HCT116 (cell line): ENCODE results near the gene PIK3IP1. TPM values are rescaled to one million over a fixed set of nuclear protein-coding genes. Genes with fewer than 3 reads are reported as not detected.

ENCODE experiments used
- ATAC-seq: fragments of 200-7000 bp; cut with Tn5 transposase; 2 replicates; pipeline ENCODE4 v1.9.1; 2020; ENCODE audit warnings: mild to moderate bottlenecking, moderate library complexity
- BruUV-seq: library from RNA; stranded (reverse); fragments of 400-500 nt; replicated peaks from 2 replicates; lab custom pipeline; 2021; lab: Mats Ljungman, UMichigan
- CTCF ChIA-PET: fragments of 300-600 bp; sonication (Branson Sonifier 250); formaldehyde crosslinking; loops from one replicate; lab custom pipeline; 2021; ENCODE audit warnings: antibody characterized with exemption; lab: Charles Lee
- POLR2A ChIA-PET: fragments of 300-600, 350-600 bp; sonication (Branson Sonifier 250); formaldehyde crosslinking; loops from one replicate; lab custom pipeline; 2021; ENCODE audit warnings: antibody characterized with exemption; lab: Charles Lee
- RAD21 ChIA-PET, 2 experiments: fragments of 300-600 bp; sonication (Branson Sonifier 250); formaldehyde crosslinking; loops; one replicate each; lab custom pipeline; 2023; ENCODE audit warnings: low total read pairs in 2 of 2; ENCODE audit not compliant: uncharacterized antibody in 2 of 2, unreplicated experiment in 2 of 2, low non-redundant PET in 1 of 2; lab: Charles Lee
- DNase-seq: peaks from one replicate; pipeline ENCODE4 v3.0.0-alpha.2; 2010; ENCODE audit warnings: low read depth, low spot score
- H2AFZ ChIP-seq: fragments of 200-600 bp; shearing (Covaris generic), sonication (generic); 2 replicates; pipeline ENCODE4 v1.6.1; 2017; ENCODE audit warnings: low read depth, mixed run types, mixed read lengths, antibody characterized with exemption, low read length; ENCODE audit not compliant: poor library complexity, severe bottlenecking
- H3K27ac ChIP-seq: 2 replicates; pipeline ENCODE4 v1.5.1; 2012; ENCODE audit warnings: low read depth, low read length
- H3K27me3 ChIP-seq: fragments of 200-600 bp; sonication (generic); 2 replicates; pipeline ENCODE4 v1.6.1; 2016; ENCODE audit warnings: mixed run types, low read length, mixed read lengths; ENCODE audit not compliant: insufficient read depth
- H3K36me3 ChIP-seq, 2 experiments: fragments of 200-500 bp in 1 of 2; fragments of 200-600 bp in 1 of 2; sonication (Bioruptor generic) in 1 of 2; sonication (generic) in 1 of 2; 2 replicates each; pipeline versions ENCODE4 v1.5.1 to v1.6.1; 2014 to 2016; ENCODE audit warnings: low read length in 2 of 2, inconsistent platforms in 1 of 2, mixed read lengths in 1 of 2, mixed run types in 1 of 2; ENCODE audit not compliant: insufficient read depth in 2 of 2, control insufficient read depth in 1 of 2
- H3K4me1 ChIP-seq, 2 experiments: fragments of 200-600 bp in 1 of 2; sonication (generic) in 1 of 2; 2 replicates each; pipeline versions ENCODE4 v1.5.1 to v1.6.1; 2012 to 2017; ENCODE audit warnings: low read length in 2 of 2, inconsistent platforms in 1 of 2, mild to moderate bottlenecking in 1 of 2, mixed read lengths in 1 of 2, mixed run types in 1 of 2, moderate library complexity in 1 of 2; ENCODE audit not compliant: insufficient read depth in 2 of 2, control insufficient read depth in 1 of 2
- H3K4me2 ChIP-seq: fragments of 200-600 bp; sonication (generic); 2 replicates; pipeline ENCODE4 v1.6.1; 2017; ENCODE audit warnings: mixed run types, low read length, mixed read lengths
- H3K4me3 ChIP-seq, 2 experiments: fragments of 200-600 bp in 1 of 2; sonication (generic) in 1 of 2; replicated peaks in 1 of 2; 2 replicates each; pipeline ENCODE4 v1.5.1; 2011 to 2016; ENCODE audit warnings: low read length in 2 of 2, control low read depth in 1 of 2, low read depth in 1 of 2, mild to moderate bottlenecking in 1 of 2, mixed read lengths in 1 of 2, mixed run types in 1 of 2
- H3K79me2 ChIP-seq: fragments of 200-600 bp; sonication (generic); 2 replicates; pipeline ENCODE4 v1.6.1; 2017; ENCODE audit warnings: mild to moderate bottlenecking, mixed run types, low read length, moderate library complexity, mixed read lengths; ENCODE audit not compliant: insufficient read depth
- H3K9ac ChIP-seq: fragments of 200-600 bp; sonication (generic); 2 replicates; pipeline ENCODE4 v1.6.1; 2016; ENCODE audit warnings: low read length, mixed read lengths
- H3K9me2 ChIP-seq: fragments of 200-600 bp; sonication (generic), shearing (Covaris generic); 2 replicates; pipeline ENCODE4 v1.6.1; 2017; ENCODE audit warnings: mixed run types, mild to moderate bottlenecking, moderate library complexity; ENCODE audit not compliant: insufficient read depth
- H3K9me3 ChIP-seq, 2 experiments: fragments of 200-500 bp in 1 of 2; fragments of 200-600 bp in 1 of 2; sonication (Bioruptor generic) in 1 of 2; sonication (generic) in 1 of 2; 2 replicates each; pipeline ENCODE4 v1.6.1; 2014 to 2017; ENCODE audit warnings: low read length in 2 of 2, mixed read lengths in 2 of 2, inconsistent platforms in 1 of 2, low read depth in 1 of 2, mild to moderate bottlenecking in 1 of 2, mixed run types in 1 of 2, moderate library complexity in 1 of 2; ENCODE audit not compliant: control insufficient read depth in 1 of 2, insufficient read depth in 1 of 2
- H4K20me1 ChIP-seq: fragments of 200-600 bp; sonication (generic), shearing (Covaris generic); 2 replicates; pipeline ENCODE4 v1.6.1; 2017; ENCODE audit warnings: mixed run types, mild to moderate bottlenecking, moderate library complexity; ENCODE audit not compliant: insufficient read depth
- CBX3 ChIP-seq: IDR thresholded peaks from 2 replicates; pipeline ENCODE4 v1.6.1; 2012; ENCODE audit warnings: low read depth
- CEBPB ChIP-seq: IDR thresholded peaks from 2 replicates; pipeline ENCODE4 v1.6.1; 2012; ENCODE audit warnings: low read depth
- ELF1 ChIP-seq: IDR thresholded peaks from 2 replicates; pipeline ENCODE4 v1.6.1; 2012; ENCODE audit warnings: low read depth, borderline replicate concordance
- EZH2 ChIP-seq: fragments of 200-600 bp; sonication (generic); IDR thresholded peaks from 2 replicates; pipeline ENCODE4 v1.6.1; 2017; ENCODE audit warnings: antibody characterized with exemption, mixed run types
- FOSL1 ChIP-seq: IDR thresholded peaks from 2 replicates; pipeline ENCODE4 v1.6.1; 2012; ENCODE audit warnings: low read depth
- JUND ChIP-seq: IDR thresholded peaks from 2 replicates; pipeline ENCODE4 v1.6.1; 2012
- MAX ChIP-seq: IDR thresholded peaks from 2 replicates; pipeline ENCODE4 v1.6.1; 2012
- RAD21 ChIP-seq: IDR thresholded peaks from 2 replicates; pipeline ENCODE4 v1.6.1; 2012; ENCODE audit warnings: low read depth, mild to moderate bottlenecking
- SIN3A ChIP-seq: IDR thresholded peaks from 2 replicates; pipeline ENCODE4 v1.6.1; 2012; ENCODE audit warnings: low read depth
- SP1 ChIP-seq: IDR thresholded peaks from 2 replicates; pipeline ENCODE4 v1.6.1; 2012; ENCODE audit warnings: low read depth
- SRF ChIP-seq: IDR thresholded peaks from 2 replicates; pipeline ENCODE4 v1.6.1; 2012; ENCODE audit warnings: low read depth
- TCF7L2 ChIP-seq: IDR thresholded peaks from 2 replicates; pipeline ENCODE4 v1.7.0; 2011; ENCODE audit warnings: borderline replicate concordance, inconsistent platforms; ENCODE audit not compliant: insufficient read depth, insufficient read length; ENCODE audit errors: extremely low read depth
- ZBTB33 ChIP-seq: IDR thresholded peaks from 2 replicates; pipeline ENCODE4 v1.6.1; 2011; ENCODE audit warnings: mild to moderate bottlenecking, low read length, moderate library complexity; ENCODE audit not compliant: insufficient replicate concordance; ENCODE audit errors: extremely low read depth
- ZFX ChIP-seq: fragments of 450-650 bp; IDR thresholded peaks from 2 replicates; pipeline ENCODE4 v1.6.1; 2017
- intact Hi-C: fragments of 100-400 bp; cut with micrococcal nuclease; formaldehyde crosslinking; loops from 2 replicates; pipeline ENCODE4 v1.10.0; 2022
- total RNA-seq: library from RNA; stranded (reverse); gene quantifications from one replicate; pipeline ENCODE4 v1.2.1, GENCODE V29; 2021; ENCODE audit not compliant: unreplicated experiment

PIK3IP1 gene
- total RNA-seq, 1 experiment from 2014 or later, result 1.6 TPM

- Histone ChIP-seq H3K79me2 (no peaks in the 10 kb centered on the region), H3K27ac (no peak overlapping the region), H3K36me3 (no peaks in the 10 kb centered on the region), H3K9me2 (no peaks in the 10 kb centered on the region), H3K9ac (no peak overlapping the region), H3K27me3 (peaks cover 7% of the 10 kb centered on the region; the same call in 1 of the 2 replicates), H3K9me3 (no peaks in the 10 kb centered on the region), H3K4me3 (no peak overlapping the region), H3K4me2 (peak overlapping the region; percentile 27), H4K20me1 (no peaks in the 10 kb centered on the region), H2AFZ (peak overlapping the region; percentile 1), H3K4me1 (peaks cover 20 to 35% of the 10 kb centered on the region in 2 experiments)
- ChIA-PET RAD21 (no interaction called here), POLR2A (no interaction called here), CTCF (interaction anchor here (1.2 to 2.5 kb wide), 2 partner anchors 17 to 24 kb away, joined by 7 to 10 read pairs; no protein-coding TSS in a partner anchor)
- no TSS peak for BruUV-seq
- no peak for ATAC-seq
- intact Hi-C loops, result no loop called here
- DNase-seq, result no peak
- TF ChIP-seq ZFX (no peak), FOSL1 (0 out of 2 replicates have a peak, but pooled peaks have one; percentile 14), RAD21 (no peak), JUND (0 out of 2 replicates have a peak, but pooled peaks have one; percentile 9)
These were observed 3.8 kb upstream of the PIK3IP1 start for GRCh38 chr22:31295831-31296657.

- H4K20me1 ChIP-seq, result no peaks in the 10 kb centered on the region
- peak overlapping the region; percentile 1 for H2AFZ ChIP-seq
- BruUV-seq, result no TSS peak
- H3K9me3 ChIP-seq, result no peaks in the 10 kb centered on the region
- DNase-seq, result no peak
- ChIA-PET POLR2A (no interaction called here), CTCF (no interaction called here), RAD21 (no interaction called here)
- H3K36me3 ChIP-seq, result no peaks in the 10 kb centered on the region
- ATAC-seq, result no peak
- TF ChIP-seq MAX (no peak), ELF1 (no peak), EZH2 (no peak), JUND (no peak), SIN3A (no peak), SP1 (no peak), ZBTB33 (no peak), TCF7L2 (no peak), CEBPB (no peak), SRF (no peak), ZFX (no peak), RAD21 (no peak), CBX3 (no peak)
- no peak overlapping the region for H3K9ac ChIP-seq
- peak overlapping the region; percentile 27 for H3K4me2 ChIP-seq
- H3K4me1 ChIP-seq, result peaks cover 24 to 42% of the 10 kb centered on the region in 2 experiments
- H3K79me2 ChIP-seq, result no peaks in the 10 kb centered on the region
- H3K9me2 ChIP-seq, result no peaks in the 10 kb centered on the region
- H3K27ac ChIP-seq, result no peak overlapping the region
- 0 out of 2 replicates have a peak, but pooled peaks cover under 1% of the 10 kb centered on the region for H3K27me3 ChIP-seq
- intact Hi-C loops, result no loop called here
- no peak overlapping the region for H3K4me3 ChIP-seq
These were observed 3.1 kb upstream of the PIK3IP1 start for GRCh38 chr22:31295360-31295759.
